DLD1 (cell line): Measurements from ENCODE around the gene PIEZO1.

Experiments used
- in situ Hi-C: cut with HindIII; loops from 2 replicates; pipeline ENCODE4 v1.10.0; 2017; ENCODE audit warnings: low sequenced_read_pairs

The PIEZO1 gene

DNA sequence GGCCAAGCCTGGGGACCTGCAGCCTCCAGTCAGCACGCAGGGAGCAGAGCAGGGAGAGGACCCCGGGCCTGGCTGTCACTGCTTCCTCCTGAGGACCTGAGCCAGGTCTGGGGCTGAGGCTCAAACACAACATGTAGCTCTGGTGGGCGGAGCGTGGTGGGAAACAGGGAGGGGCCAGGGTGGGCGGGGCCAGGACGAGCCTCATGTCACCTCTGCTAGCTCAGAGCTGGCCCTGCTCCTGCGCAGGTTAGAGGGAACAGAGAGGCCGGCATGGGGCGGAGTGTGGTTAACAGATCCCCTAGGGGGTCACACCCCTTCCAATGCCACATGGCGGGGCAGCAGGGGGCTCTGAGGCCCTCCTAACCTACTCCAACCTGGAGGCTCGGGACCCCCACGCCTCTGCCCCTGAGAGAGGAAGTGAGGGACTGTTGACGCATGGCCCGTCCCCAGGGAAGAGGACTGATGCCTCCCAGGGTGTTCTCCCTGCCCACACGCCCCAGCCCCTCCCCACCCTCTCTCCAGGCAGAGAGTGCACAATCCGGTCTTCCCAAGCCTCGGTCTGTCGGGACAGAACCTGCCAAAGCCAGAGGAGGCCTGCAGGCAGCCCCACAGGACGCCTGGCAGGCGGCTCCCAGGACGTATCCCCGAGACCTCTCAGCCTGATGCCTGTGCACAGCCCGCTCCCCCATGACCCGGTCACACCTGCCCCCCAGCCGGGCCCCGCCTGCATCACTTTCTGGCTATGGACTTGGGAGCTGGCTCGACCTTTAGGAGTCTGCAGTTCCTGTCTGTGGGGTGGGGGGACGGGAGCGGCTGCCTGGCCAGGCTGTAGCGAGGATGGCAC lies 15.2 kb downstream of the PIEZO1 start:
- in situ Hi-C loops: no loop called here

DNA sequence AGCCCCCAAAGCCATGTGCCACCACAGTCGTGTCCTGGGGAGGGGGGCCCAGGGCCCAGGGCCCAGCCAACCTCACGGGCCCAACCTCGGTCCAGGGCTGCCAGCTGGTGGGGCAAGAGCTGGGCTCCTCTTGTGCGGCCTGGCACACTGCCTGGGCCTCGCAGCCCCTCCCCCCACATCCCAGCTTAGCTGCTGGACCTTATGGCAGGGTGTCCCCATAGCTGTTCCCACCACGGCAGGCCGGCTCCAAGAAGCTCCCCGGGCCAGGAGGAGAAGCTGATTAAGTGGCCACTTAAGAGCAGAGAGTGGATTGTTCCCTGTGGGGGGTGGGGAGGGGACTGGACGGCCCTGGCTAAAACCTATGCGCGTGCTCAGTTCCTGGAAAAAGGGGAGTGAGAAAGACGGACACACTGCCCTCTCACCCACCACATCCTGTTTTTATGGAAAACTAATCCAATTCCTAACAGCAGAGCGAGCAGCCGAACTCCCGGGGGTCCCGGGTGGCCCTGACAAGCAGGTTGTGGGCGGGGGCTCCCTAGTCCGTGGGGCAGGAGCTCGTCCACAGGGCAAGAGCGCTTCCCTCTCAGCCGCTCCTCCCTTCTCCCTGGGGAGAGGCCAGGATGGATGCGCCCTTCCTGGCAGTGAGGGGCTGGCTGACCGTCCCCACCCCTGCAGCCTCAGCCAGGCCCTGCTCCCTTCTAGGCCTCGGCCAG lies 16.8 kb downstream of the PIEZO1 start:
- in situ Hi-C loops: no loop called here

DNA sequence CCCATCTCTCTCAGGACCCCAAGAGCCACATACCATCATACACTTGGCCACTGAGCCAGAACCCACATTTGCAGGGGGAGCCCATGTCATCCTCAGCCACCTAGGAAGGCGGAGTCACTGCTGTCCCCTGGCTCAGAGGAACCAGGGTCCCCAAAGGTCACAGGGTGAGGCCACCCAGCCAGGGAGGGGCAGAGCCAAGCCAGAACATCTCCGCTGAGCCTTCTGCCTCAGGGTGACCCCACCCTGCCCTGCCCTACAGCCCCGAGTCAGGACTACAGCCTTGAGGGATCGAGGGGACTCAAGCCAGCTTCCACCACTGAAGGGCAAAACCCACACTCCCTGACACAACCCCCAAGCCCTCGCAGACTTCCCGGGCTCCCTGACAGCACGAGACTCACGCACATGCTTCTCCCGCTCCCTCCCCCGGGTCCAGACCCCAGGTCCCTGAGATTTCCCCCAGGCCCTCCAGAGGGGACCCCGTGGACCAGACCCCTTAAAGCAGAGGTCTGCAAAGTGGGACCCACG lies 17.4 kb downstream of the PIEZO1 start:
- in situ Hi-C loops: no loop called here

DNA sequence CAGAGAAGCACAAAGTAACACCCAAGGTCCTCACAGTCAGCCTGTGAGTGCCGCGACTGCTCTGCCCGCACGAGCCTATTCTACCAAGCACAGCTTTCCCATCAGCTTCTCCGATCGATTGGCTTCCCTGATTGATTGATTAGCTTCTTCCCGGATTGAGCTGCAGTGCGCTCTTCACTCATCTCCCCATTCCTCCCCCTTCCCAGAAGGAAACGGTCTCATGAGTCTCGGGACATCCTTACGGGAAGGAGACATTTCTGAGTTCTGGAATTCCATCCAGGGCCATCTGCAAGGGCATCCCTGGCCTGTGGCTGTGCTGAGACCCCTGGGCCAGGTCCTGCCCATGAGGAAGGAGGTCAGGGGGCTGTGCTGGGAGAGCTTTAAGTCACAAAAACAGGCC lies 18.0 kb downstream of the PIEZO1 start:
- in situ Hi-C loops: no loop called here

DNA sequence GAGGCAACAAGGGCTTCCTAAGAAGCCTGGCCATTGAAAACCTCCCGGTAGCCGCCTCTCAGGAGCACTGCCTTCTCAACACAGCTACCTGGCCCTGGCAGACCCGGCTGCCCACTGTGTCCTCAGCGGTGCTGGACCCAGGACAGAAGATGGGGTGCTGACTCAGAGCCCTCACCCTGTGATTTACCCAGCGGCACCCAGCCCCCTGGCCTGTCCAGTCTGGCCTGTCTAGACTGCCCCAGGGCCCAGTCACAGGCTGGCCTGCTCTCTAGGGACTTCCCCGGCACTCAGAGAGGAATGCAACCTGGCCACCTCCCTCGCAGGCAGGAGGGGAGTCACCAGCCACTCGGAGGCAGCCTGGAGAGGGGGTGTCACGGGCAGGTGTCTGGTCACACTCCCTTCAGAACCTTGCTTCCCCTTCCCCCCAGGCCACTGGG lies 20.1 kb downstream of the PIEZO1 start:
- in situ Hi-C loops: no loop called here

DNA sequence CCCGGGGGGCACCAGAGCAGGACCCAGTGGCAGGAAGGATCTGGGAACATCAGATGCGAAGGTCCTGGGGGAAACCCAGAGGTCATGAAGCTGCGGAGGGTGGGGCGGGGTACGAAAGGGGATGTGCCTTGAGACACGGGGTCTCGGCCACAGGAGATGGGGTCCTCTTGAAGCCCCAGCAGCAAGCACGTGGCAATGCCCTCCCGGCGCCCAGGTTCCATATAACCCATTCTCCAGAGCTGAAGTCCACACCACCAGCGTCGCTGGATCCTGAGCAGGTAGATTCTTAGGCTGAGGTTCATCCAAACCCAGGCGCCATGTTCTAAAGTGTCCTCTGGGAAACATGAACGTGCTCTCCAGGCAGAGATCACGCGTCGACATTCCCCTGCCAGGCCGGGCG lies 20.9 kb downstream of the PIEZO1 start:
- in situ Hi-C loops: no loop called here

DNA sequence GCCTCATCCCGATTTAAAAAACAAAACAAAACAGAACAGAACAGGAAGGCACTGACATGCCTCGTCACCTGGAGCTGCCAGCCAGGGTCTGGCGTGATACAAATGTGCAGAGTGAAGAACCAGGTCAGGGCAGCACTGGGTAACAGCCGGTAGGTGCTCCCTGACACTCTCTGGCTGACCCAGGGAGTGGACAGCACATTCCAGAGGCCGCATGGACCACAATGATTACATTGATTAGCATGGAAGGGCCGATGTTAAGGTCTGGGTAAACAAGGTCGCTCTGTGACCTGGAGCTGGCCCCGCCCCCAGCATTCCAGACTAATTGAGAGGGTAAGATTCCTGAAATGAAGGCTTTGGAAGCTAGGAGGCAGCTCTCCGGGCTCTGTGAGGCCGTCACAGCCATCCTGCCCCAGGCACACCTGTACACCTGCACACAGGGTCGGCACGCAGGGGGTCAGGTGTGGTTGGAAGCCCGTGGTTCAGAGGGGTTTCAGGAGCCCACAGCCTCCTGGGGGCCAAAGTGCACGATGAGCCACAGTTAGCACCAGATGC lies 21.4 kb downstream of the PIEZO1 start:
- in situ Hi-C loops: no loop called here

DNA sequence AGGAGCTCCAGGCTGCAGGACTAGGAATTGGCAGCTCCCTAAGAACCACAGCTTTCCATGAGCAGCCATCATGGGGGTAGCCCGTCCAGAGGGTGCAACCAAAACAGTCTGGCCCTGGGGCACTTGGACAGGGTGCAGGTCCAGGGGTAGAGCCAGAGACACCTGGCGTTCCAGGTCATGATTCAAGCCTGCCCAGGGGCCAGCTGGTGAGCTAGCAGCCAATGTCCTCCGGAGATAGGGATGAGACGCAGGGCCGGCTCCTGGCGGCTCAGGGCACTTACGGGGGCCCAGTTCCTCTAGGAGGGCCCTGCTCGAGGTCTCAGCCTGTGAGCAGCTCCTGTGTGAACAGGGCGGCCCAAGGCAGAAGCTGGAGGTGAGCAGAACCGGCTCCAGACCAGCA lies 22.1 kb downstream of the PIEZO1 start:
- in situ Hi-C loops: no loop called here

DNA sequence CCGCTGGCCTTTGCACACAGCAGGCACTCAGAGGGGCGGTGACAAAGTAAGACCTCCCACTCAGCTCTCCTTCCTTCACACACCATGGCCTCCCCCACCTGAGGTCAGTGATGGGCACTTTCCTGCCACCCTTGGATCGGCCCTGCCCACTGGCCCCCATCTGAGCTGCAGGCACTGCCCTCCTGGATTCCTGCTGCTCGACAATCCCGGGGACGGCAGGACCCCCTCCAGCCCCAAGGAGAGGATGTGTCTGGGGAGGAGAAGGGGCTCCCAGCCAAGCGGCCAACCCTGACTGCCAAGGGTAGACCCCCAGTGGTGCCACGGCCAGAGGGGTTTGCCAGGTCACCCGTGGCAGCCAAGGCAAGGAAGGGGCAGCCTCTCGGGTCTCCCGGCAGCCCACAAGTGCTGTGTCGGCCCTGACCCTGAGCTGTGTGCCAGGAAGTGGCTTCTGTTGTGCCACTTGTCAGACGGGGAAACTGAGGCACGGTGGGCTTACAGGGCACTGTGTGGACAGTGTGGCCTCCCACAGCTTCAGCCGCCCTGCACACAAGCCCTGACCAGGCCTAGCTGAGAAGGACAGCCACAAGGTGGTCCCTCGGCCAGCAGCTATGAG lies 22.7 kb downstream of the PIEZO1 start:
- in situ Hi-C loops: no loop called here

DNA sequence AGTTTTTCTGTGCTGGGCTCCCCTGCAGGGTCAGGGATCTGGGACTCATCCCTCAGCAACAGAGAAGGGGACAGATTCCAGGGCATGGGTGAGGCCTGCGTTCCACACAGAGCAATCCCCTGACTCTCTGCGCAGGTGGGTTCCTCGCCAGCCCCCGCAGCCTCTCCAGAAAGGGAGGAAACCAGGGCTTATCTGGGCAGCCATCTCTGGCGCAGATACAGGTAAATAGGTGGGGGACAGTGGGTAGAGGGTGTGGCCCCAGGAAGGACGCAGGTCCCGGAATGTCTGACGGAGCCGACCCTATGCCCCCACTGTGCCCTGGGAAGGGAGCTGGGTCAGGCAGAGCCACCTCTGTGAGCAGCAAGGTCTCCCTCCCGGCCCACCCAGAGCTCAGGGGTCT lies 23.2 kb downstream of the PIEZO1 start:
- in situ Hi-C loops: no loop called here

DNA sequence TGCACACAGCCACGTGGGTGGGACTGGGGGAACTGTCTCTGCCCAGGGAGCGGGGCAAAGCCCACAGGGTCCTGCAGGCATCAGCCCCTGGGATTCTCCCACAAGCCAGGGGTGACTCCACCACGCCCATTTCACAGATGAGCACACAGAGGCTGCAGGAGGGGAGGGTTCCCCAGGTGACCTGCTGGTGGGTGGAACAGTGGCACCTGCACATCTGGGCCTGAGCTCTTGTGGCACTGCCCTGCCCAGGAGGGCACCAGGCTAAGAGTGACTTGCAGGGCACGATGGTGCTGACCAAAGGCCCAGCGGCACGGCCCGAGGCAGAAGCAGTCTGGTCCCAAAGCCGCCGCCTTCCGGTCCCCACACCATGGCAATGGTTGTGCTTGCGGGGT lies 23.9 kb downstream of the PIEZO1 start:
- in situ Hi-C loops: no loop called here

DNA sequence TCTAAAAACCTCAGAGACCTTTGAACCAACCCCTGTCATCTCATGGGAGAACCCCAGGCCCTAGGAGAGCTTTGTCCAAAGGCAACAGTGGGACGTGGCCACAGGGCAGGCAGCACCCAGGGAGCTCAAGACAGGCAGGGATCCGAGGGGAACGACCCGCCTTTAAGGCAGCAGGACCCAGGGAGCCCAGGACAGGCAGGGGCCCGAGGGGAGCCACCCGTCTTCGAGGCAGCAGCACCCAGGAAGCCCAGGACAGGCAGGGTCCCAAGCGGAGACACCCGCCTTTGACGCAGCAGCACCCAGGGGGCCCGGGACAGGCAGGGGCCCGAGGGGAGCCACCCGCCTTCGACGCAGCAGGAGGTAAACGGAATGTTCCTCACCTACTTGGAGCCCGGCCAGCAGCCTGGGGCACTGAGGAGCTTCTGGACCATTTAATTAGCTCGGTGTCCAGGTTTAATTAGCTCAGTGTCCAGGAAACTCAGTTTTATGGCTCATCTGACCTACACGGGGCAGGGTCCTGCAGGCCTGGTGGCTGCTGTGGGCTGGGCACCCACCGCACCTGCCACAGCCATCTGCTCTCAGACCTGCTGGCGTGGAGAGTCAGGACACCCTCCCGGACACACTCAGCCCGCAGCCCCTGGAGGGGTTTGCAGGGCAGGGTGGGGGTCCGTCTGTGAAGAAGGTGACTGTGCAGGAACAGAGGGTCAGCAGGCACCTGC lies 24.4 kb downstream of the PIEZO1 start:
- in situ Hi-C loops: no loop called here

DNA sequence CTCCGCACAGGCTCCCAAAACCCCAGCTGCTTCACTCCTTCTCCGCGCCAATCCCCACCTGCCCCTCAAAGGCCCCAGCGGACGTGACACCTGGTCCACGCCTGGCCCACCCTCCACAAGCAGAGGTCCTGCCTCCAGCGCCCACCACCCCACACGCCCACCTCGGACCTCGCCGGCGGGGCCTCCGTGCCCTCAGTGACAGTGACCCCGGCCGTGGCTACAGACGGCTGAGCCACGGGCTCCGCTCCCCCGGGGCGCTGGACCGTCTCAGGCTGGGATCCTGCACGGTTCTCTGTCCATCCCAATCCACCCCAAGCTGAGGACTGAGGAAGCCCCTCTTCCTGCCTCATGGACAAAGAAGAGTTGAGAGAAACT lies 25.1 kb downstream of the PIEZO1 start:
- in situ Hi-C loops: no loop called here

DNA sequence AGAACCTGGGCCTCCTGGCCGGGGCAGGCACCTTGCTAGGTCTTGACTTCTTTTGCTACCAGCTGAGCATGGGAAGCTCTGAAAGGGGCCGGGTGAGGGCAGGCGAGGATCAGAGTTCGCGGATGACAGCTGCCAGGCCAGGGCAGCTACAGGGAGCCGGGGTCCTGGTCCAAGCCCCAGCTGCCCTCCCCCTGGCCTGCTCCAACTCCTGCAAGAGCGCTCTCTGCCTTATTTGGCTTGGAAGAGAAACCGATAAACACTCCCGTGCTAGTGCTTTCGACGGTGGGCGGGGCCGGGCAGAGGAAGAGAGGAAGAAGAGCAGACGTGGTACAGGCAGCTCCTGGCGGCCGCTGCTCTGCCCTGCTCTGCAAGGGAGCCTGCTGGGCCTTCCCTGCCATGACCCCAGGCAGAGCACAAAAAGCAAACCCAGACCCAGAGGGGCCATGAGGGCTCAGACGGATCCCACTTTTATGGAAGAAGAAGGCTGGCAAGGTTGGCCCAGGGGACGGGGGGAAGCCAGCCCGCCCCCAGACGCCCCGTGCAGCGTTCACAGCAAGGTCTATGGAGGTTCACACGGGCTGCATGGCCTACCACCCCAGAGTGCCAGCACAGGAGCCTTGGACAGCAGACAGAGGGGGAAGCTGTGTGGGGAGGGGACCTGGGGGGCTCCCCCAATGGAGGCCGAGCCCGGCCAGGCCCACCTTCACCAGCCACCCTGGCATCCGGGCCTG lies 25.6 kb downstream of the PIEZO1 start:
- in situ Hi-C loops: no loop called here

DNA sequence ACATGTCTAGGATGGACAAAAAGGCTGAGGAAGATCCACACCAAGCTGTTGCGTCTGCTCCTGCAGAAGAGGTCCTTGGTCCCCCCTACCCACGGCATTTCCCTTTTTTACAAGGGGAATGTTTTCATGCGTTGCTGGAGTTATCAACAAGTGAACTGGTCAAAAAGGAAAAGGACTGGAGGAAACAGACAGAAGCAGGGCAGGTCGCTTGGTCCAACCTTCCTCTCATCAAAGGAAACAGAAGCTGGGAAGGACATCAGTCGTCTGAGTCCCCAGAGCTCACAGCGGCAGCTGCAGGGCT lies 26.1 kb downstream of the PIEZO1 start:
- in situ Hi-C loops: no loop called here

DNA sequence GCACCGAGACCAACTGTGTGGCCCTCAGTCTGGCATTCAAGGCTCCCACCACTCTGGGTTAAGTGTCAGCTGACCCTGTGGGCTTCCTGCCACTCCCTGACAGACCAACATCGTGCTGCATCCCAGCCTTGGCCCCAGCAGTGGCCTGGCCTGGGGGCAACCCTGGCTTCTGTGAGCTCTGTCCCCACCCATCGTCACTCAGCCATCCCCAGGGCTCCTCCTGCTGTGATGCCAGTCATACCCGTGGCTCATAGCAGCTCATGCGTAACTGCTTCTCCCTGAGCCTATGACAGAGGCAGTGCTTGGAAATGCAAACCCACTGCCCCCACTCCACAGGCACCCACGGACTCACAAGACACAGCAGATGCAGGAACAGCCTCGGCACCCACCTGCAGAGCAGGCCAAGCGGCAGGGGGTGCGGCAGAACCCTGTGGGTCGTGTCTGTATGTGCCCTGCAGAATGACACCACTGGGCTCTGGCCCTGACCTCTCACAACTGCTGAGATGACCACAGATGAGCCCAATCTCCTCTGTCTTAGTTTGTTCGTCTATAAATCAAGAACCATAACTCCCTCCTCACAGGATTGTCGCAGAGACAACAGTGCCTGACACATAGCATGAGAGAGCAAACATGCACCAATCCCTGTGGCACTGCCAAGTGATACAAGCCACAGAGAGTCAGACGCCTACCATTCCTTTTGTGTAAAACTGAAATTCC lies 26.6 kb downstream of the PIEZO1 start:
- in situ Hi-C loops: no loop called here

DNA sequence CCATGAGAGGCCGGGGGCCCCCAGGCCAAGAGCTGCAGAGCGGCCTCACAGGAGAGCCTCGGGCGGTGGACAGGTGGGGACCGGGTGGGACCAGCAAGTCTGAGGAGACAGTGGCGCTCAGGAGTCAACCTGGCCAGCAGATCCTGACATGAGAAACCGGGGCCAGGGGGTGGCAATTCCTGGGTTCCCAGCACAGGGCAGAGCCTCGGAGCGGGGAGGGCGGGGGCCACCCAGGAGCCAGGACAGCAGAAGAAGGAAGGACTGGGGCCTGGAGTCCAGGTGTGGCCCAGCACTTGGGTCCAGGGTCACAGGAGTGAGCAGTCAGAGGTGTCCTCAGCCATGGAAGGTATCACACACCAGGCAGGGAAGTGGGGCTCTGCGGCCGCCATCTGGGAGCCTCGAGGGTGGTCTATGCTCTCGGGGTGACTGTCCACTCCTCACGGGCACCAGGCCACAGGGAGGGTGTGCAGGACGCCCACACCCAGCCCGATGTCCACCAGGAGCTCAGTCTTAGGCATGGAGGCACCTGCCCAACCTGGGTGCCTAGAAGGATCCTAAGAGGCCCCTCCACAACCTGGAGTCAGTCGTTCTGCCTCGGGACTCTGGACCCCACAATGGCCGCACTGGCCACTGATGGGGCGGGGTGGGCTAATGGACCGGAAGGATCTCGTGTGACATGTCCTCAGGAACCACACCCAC lies 29.1 kb downstream of the PIEZO1 start:
- in situ Hi-C loops: no loop called here

DNA sequence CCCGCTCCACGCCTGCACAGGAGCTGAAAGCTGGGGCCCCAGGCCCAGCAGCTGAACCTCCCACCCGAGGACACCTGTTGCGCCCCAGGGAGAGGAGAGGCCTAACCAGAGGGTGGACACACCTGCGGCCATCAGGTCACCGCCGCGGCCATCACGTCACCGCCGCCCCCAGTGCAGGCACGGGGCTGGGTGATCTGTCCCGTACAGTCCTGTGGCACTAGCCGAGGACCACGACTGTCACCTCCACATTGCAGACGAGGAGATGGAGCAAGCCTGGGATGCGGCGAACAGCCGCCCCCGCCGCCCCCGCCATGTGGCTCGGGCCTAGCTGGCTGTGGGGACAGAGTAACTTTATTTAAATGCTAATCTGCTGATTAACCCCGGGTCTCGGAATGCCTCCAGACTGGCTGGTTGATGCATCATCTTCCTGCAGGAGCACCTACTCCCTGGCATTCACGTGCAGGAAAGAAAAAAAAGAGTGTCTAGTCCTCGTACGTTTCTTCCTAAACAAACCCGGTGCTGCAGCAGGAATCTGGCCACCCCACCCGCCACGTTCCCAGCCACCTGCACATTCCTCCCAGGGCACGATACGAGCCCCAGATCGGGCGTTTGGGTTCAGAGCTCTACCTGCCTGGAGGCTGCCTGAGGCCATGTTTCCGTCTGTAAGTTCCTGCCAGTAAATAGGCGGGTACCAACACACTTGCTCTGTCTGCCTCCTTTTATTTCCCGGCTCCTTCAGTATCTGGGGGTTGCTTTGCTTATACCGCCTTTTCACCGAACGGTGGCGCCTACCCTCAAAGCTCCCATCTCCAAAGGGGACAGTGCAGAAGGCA lies 29.9 kb downstream of the PIEZO1 start:
- in situ Hi-C loops: no loop called here
